GM12892 (cell line): Measurements from ENCODE around the gene SGCD.

Experiments used
- DNase-seq: peaks from one replicate; pipeline ENCODE4 v3.0.0; 2011; ENCODE audit not compliant: insufficient read length
- FAIRE-seq: peaks from 2 replicates; lab custom pipeline; 2011; peaks lifted over from hg19 to GRCh38; lab: Jason Lieb, UNC
- POLR2A ChIP-seq: IDR thresholded peaks from 2 replicates; pipeline ENCODE4 v1.6.1; 2011; ENCODE audit warnings: low read depth, low read length, control low read depth
- POLR2AphosphoS5 ChIP-seq: IDR thresholded peaks from 2 replicates; pipeline ENCODE4 v1.6.1; 2011; ENCODE audit warnings: low read depth, low read length, control low read depth
- TAF1 ChIP-seq: IDR thresholded peaks from 2 replicates; pipeline ENCODE4 v1.6.1; 2011; ENCODE audit warnings: low read depth, mild to moderate bottlenecking, control low read depth, low read length, borderline replicate concordance

The SGCD gene

GRCh38 chr5:156361436-156362109, 34.6 kb downstream of the SGCD start:
- TF ChIP-seq POLR2A (no peak), POLR2AphosphoS5 (no peak), TAF1 (no peak)
- FAIRE-seq (no peak), DNase-seq (no peak)

- no peak for DNase-seq
- FAIRE-seq: no peak
- TF ChIP-seq POLR2A: no peak
- TF ChIP-seq POLR2AphosphoS5: no peak
- TF ChIP-seq TAF1: no peak
Measured at GRCh38 chr5:156363861-156364260, 36.9 kb downstream of the SGCD start.

DNA sequence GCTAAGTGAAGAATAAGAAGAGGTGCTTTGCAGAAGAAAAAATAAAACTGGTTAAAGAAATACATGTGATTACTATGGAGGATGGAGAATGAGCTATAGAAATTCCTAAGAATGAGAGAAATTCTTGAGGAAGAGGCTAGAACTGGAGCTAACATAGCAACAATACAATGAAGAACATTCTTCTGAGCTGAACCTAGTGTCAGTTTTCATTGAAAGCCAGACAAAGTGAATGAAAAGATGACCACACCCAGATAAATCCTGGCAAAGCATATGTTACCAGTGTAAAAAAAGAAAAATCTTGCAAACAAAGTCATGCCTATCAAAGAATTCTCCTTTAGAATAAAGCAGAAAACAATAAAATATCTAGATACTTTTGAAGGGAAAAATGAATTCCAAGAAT, 39.6 kb downstream of the SGCD start:
- DNase-seq: no peak
- FAIRE-seq: no peak
- TF ChIP-seq POLR2AphosphoS5: no peak
- TF ChIP-seq POLR2A: no peak
- TF ChIP-seq TAF1: no peak

GRCh38 chr5:156367597-156367996, 40.6 kb downstream of the SGCD start:
- TF ChIP-seq POLR2AphosphoS5: no peak
- TF ChIP-seq POLR2A: no peak
- no peak for DNase-seq
- no peak for FAIRE-seq

GRCh38 chr5:156375895-156376495, 49.0 kb downstream of the SGCD start:
- TF ChIP-seq POLR2A (no peak), TAF1 (no peak)
- DNase-seq (no peak), FAIRE-seq (peak; percentile 67)

DNA sequence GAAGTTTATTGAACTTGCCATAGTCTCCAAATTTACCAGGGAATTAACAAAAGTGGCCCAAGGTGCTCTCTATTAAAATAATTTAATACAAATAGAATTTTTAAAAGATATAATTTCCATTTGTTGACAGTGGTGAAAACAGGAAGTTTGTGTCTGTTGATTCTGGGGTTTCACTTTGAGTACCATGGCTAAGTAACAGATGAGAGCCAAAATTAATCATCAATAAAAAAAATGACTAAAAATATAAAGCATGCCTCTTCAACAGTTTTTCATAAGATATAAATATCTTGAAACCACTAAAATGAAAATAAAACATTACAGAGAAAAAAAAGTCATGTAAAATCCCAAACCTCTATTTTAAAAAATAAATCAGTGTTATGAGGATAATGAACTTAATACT, 49.8 kb downstream of the SGCD start:
- no peak for FAIRE-seq

GRCh38 chr5:156378159-156378558, 51.2 kb downstream of the SGCD start:
- no peak for DNase-seq
- TF ChIP-seq POLR2AphosphoS5 (no peak), TAF1 (no peak), POLR2A (no peak)
- FAIRE-seq: no peak

More for the DNA sequence above, 49.8 kb downstream of the SGCD start:
- DNase-seq: no peak
- TF ChIP-seq POLR2A (no peak), POLR2AphosphoS5 (no peak), TAF1 (no peak)

DNA sequence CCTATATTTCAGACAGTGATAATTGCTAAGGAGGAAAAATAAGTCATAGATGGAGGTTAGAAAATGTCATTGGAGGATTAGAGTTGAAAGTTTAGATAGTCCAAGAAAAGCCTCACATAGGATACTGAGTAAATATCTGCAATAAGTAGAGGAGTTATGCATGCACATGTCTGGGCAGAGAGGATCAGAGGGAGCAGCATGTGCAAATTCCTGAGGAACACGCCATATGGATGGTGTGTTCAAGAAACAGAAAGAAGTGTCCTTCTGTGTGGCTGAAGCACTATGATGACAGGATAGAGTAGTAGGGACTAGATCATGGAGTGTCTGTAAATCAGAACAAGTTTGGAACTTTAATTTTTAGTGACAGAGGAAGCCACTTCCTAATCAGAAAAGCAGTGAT, 52.2 kb downstream of the SGCD start:
- TF ChIP-seq POLR2AphosphoS5: no peak
- TF ChIP-seq TAF1: no peak
- no peak for TF ChIP-seq POLR2A
- DNase-seq (no peak), FAIRE-seq (no peak)

DNA sequence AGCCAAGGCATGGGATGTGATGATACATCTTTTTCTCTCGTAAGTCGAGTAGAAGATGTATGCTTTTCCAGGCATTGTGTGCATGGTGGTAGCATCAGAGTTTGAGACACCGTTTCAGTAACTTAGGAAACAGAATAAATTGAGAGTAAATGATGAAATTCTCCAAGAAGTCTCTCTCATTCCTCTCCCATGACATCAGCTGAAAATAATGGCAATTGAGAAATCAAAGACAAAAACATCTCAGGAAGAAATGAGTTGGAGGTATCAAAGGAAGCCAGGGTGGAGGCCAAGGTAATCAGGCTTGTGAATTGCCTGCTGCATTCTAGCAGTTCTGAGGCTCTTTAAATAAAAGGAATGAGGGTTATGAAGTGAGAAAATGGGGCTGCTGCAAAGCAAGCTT, 53.9 kb downstream of the SGCD start:
- no peak for DNase-seq
- TF ChIP-seq POLR2A (no peak), TAF1 (no peak), POLR2AphosphoS5 (no peak)
- FAIRE-seq: no peak

GRCh38 chr5:156383510-156384265, 56.7 kb downstream of the SGCD start:
- no peak for TF ChIP-seq POLR2AphosphoS5
- no peak for TF ChIP-seq TAF1
- no peak for TF ChIP-seq POLR2A
- FAIRE-seq: no peak
- DNase-seq: no peak

GRCh38 chr5:156385416-156385815, 58.5 kb downstream of the SGCD start:
- no peak for TF ChIP-seq POLR2A
- no peak for TF ChIP-seq TAF1
- no peak for TF ChIP-seq POLR2AphosphoS5
- DNase-seq (no peak), FAIRE-seq (no peak)
